ENCODE results near the gene ZNF624.

DNA sequence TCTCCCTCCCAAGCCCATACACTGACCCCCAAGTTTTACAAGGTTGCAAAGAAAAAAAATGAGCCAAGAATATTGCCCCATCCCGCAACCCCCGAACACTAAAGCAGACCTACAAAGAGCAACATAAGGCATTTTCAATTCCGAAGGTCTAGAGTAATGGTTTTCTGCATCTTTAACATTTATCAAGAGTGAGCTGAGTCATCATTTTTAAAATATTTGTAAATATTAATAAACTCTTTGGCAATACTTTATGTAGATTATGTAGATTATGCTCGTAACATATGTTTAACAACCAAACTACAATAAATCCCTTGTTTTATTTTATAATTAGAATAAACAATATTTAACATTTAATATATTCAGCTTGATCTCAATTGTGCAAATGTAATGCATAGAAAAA, 1.4 kb downstream of the ZNF624 start:
- TF ChIP-seq, protein P1, sequence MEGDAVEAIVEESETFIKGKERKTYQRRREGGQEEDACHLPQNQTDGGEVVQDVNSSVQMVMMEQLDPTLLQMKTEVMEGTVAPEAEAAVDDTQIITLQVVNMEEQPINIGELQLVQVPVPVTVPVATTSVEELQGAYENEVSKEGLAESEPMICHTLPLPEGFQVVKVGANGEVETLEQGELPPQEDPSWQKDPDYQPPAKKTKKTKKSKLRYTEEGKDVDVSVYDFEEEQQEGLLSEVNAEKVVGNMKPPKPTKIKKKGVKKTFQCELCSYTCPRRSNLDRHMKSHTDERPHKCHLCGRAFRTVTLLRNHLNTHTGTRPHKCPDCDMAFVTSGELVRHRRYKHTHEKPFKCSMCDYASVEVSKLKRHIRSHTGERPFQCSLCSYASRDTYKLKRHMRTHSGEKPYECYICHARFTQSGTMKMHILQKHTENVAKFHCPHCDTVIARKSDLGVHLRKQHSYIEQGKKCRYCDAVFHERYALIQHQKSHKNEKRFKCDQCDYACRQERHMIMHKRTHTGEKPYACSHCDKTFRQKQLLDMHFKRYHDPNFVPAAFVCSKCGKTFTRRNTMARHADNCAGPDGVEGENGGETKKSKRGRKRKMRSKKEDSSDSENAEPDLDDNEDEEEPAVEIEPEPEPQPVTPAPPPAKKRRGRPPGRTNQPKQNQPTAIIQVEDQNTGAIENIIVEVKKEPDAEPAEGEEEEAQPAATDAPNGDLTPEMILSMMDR (conservative IDR thresholded peaks at IDR 0.05): no peak
- TF ChIP-seq EZH2 (IDR thresholded peaks at IDR 0.05; ENCODE audit: low read depth): no peak
